AG10803 (cell line): ENCODE results near the gene EPHA10.

Source experiments
- DNase-seq: peaks from one replicate; pipeline ENCODE4 v3.0.0; 2010; ENCODE audit warnings: low read depth
- H3K4me3 ChIP-seq: 2 replicates; pipeline ENCODE4 v1.5.1; 2011; ENCODE audit warnings: mild to moderate bottlenecking, low read length, control low read depth
- CTCF ChIP-seq: conservative IDR thresholded peaks from 2 replicates; pipeline ENCODE4 v1.5.1; 2011; ENCODE audit warnings: mild to moderate bottlenecking, low read length, control low read depth, inconsistent platforms

Gene EPHA10

GRCh38 chr1:37755951-37756560 lies 8.9 kb downstream of the EPHA10 start:
- no peak for TF ChIP-seq CTCF
- no peak overlapping the region for H3K4me3 ChIP-seq
- DNase-seq = no peak

DNA sequence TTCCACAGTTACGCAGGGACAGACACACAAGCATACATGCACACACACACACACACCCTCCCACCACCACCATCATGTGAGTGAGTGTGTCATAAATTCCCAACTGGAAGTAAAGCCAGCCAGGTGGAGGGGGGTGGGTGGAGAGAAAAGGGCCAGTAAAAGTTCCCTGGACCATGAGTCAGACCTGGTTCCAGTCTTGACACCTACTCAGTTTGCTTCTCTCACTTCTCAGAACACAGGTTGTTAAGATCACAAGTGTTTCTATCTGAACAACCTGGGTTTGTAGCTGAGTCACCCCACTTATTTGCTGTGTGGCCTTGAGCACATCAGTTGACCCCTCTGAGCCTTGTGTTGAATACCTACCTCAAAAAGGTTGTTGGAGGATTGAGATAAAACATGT lies 9.6 kb downstream of the EPHA10 start:
- no peak for TF ChIP-seq CTCF
- DNase-seq = no peak
- no peak overlapping the region for H3K4me3 ChIP-seq

- DNase-seq = no peak
- no peak for TF ChIP-seq CTCF
- H3K4me3 ChIP-seq = no peak overlapping the region
These were observed 11.2 kb downstream of the EPHA10 start for GRCh38 chr1:37753473-37754321.

DNA sequence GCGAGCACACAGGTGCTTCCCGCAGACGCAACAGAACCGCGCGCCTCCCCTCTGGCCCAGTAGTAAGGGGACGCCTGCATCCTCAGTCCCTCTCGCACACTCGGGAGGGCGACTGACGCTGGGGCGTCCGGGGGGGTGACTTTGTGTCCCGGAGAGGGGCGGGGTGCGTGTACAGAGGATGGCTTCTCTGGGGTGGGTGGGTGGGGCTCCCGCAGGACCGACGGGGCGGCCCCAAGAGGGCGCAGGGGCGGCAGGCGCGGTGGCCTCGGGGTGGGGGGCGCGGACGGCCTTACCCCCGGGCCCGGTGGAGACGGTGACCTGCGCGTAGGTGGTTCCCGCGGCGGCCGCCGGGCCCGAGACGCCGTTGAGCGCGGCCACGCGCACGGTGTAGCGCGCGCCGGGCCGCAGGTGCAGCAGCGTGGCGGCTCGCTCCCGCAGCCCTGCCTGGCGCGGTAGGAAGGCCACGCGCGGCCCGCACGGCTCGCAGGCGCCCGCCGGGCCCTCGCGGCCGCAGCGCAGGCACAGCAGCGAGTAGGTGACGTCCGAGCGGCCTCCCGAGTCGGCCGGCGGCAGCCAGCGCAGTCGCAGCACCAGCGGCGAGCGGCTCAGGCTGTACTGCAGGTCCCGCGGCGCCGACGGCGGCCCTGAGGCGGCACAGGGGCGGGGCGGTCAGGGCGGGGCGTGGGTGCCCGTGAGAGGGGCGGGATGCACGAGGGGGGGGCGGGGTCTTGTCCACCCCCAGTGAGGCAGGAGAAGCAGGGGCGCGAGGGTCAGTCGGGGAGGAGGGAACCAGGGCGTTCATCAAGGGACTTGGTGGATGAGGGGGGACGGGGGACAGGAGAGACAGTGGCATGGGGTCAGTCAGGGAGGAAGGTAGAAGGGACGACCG lies 12.1 kb downstream of the EPHA10 start:
- H3K4me3 ChIP-seq = no peak overlapping the region
- DNase-seq = no peak

GRCh38 chr1:37752213-37752582 lies 12.7 kb downstream of the EPHA10 start:
- DNase-seq = no peak
- H3K4me3 ChIP-seq = no peak overlapping the region

More for the DNA sequence above, 12.1 kb downstream of the EPHA10 start:
- TF ChIP-seq CTCF = no peak

GRCh38 chr1:37748565-37748964 lies 16.4 kb downstream of the EPHA10 start:
- H3K4me3 ChIP-seq = no peak overlapping the region
- TF ChIP-seq CTCF = no peak
- no peak for DNase-seq

More at GRCh38 chr1:37752213-37752582, 12.7 kb downstream of the EPHA10 start:
- TF ChIP-seq CTCF = no peak
